Measurements from ENCODE around the gene ASCC3. TPM values are rescaled to one million over a fixed set of nuclear protein-coding genes. Genes with fewer than 3 reads are reported as not detected.

Gene ASCC3
- total and polyA plus RNA-seq, 2 of the 4 experiments (the other 2 are of a cell fraction), result 25.8 to 104 TPM

DNA sequence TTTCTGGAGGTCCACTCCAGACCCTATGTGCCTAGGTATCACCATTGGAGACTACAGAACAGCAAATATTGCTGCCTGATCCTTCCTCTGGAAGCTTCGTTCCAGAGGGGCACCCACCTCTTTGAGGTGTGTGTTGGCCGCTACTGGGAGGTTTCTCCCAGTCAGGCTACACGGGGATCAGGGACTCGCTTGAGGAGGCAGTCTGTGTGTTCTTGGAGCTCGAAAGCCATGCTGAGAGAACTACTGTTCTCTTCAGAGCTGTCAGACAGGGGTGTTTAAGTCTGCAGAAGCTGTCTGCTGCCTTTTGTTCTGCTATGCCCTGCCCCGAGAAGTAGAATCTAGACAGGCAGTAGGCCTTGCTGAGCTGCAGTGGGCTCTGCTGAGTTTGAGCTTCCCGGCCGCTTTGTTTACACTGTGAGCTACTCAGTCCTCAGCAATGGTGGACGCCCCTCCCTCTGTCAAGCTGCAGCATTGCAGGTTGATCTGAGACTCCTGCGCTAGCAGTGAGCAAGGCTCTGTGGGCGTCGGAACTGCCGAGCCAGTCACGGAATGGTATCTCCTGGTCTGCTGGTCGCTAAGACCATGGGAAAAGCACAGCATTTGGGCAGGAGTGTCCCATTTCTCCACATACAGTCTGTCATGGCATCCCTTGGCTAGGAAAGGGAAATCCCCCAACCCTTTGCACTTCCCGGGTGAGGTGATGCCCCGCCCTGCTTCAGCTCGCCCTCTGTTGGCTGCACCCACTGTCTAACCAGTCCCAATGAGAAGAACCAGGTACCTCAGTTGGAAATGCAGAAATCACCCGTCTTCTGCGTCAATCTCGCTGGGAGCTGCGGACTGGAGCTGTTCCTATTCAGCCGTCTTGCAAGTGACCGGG lies 32.5 kb upstream of the ASCC3 start:
- CTCF ChIA-PET, result no interaction called here
- Histone ChIP-seq H3K9me1 (ENCODE audit: insufficient read depth, low read length) (no peaks in the 10 kb centered on the region), H2AK5ac (ENCODE audit: low read depth, low read length) (no peak overlapping the region), H3K23ac (ENCODE audit: low read depth, low read length) (no peak overlapping the region), H2AK9ac (replicated peaks; ENCODE audit: low read depth, low read length, poor library complexity) (no peak overlapping the region), H3K14ac (replicated peaks; ENCODE audit: low read depth, low read length) (no peak overlapping the region), H4K91ac (ENCODE audit: insufficient read depth, low read depth, low read length) (no peak overlapping the region), H2BK15ac (ENCODE audit: low read depth, low read length) (no peak overlapping the region), H2AFZ (replicated peaks; ENCODE audit: low read length, poor library complexity) (peak overlapping the region; percentile 75), H2BK120ac (ENCODE audit: low read depth, low read length) (no peak overlapping the region), H4K20me1 (ENCODE audit: insufficient read depth, low read length) (no peaks in the 10 kb centered on the region), H3K27ac (ENCODE audit: insufficient read depth, low read length) (no peak overlapping the region), H2BK5ac (ENCODE audit: low read depth, low read length, poor library complexity, severe bottlenecking) (no peak overlapping the region), H3K36me3 (ENCODE audit: control insufficient read depth, insufficient read depth, low read length) (no peaks in the 10 kb centered on the region), H4K5ac (ENCODE audit: low read depth, low read length) (no peak overlapping the region), H3K9ac (ENCODE audit: low read depth, low read length) (no peak overlapping the region), H3K27me3 (ENCODE audit: control insufficient read depth, insufficient read depth, low read length) (no peaks in the 10 kb centered on the region), H3K4ac (ENCODE audit: low read depth, low read length) (no peak overlapping the region), H3K4me3 (ENCODE audit: insufficient read depth, low read depth, low read length) (no peak overlapping the region), H3K9me3 (ENCODE audit: control insufficient read depth, insufficient read depth, low read length) (no peaks in the 10 kb centered on the region), H3K79me1 (ENCODE audit: low read depth in 1 of 2, low read length in 2 of 2) (no peaks in the 10 kb centered on the region), H2BK20ac (ENCODE audit: low read depth, low read length) (no peak overlapping the region), H3K18ac (ENCODE audit: low read depth, low read length) (no peak overlapping the region), H3K4me2 (ENCODE audit: low read depth, low read length) (no peak overlapping the region), H3K56ac (ENCODE audit: extremely low read depth, insufficient read depth, low read length) (no peak overlapping the region), H4K8ac (ENCODE audit: low read depth in 2 of 2, low read length in 2 of 2) (no peak overlapping the region), H3K4me1 (ENCODE audit: control insufficient read depth, insufficient read depth, low read length) (no peaks in the 10 kb centered on the region)
- peak; percentile 35 for DNase-seq
- no TSS peak for BruUV-seq (replicated peaks)
- intact Hi-C loops (cut with micrococcal nuclease), result no loop called here
- POLR2A ChIA-PET (ENCODE audit: unreplicated experiment), result no interaction called here
- WGBS, 2 experiments (ENCODE audit: extremely low coverage in 2 of 2, insufficient read length in 1 of 2), result 60% methylated on average over 11 of the region's 24 CpGs; no CpG with 5 or more reads in 1 of the 2 experiments
- in situ Hi-C loops (cut with MboI; ENCODE audit: low sequenced_read_pairs), result no loop called here
- ATAC-seq (ENCODE audit: low read depth), result peak; percentile 74
- dilution Hi-C loops (cut with HindIII; ENCODE audit: low sequenced_read_pairs, unreplicated experiment), result no loop called here
- TF ChIP-seq MAZ (IDR thresholded peaks at IDR 0.05; ENCODE audit: borderline replicate concordance, low read depth, low read length), result no peak
- no peak for TF ChIP-seq RFX5 (IDR thresholded peaks at IDR 0.05; ENCODE audit: low read depth, low read length)
- no peak for TF ChIP-seq NFE2L2 (IDR thresholded peaks at IDR 0.05; ENCODE audit: low read depth, low read length)
- TF ChIP-seq, protein P1, sequence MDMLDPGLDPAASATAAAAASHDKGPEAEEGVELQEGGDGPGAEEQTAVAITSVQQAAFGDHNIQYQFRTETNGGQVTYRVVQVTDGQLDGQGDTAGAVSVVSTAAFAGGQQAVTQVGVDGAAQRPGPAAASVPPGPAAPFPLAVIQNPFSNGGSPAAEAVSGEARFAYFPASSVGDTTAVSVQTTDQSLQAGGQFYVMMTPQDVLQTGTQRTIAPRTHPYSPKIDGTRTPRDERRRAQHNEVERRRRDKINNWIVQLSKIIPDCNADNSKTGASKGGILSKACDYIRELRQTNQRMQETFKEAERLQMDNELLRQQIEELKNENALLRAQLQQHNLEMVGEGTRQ (IDR thresholded peaks at IDR 0.05; ENCODE audit: low read depth, low read length), result no peak
- TF ChIP-seq CEBPB (IDR thresholded peaks at IDR 0.05; ENCODE audit: low read depth, low read length), result no peak
- TF ChIP-seq RAD21 (IDR thresholded peaks at IDR 0.05; ENCODE audit: low read length), result no peak
- TF ChIP-seq, protein P2, sequence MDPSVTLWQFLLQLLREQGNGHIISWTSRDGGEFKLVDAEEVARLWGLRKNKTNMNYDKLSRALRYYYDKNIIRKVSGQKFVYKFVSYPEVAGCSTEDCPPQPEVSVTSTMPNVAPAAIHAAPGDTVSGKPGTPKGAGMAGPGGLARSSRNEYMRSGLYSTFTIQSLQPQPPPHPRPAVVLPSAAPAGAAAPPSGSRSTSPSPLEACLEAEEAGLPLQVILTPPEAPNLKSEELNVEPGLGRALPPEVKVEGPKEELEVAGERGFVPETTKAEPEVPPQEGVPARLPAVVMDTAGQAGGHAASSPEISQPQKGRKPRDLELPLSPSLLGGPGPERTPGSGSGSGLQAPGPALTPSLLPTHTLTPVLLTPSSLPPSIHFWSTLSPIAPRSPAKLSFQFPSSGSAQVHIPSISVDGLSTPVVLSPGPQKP (IDR thresholded peaks at IDR 0.05; ENCODE audit: borderline replicate concordance, low read depth, low read length), result no peak
- TF ChIP-seq RCOR1 (IDR thresholded peaks at IDR 0.05; ENCODE audit: insufficient replicate concordance, low read length), result no peak
- TF ChIP-seq BHLHE40 (IDR thresholded peaks at IDR 0.05; ENCODE audit: low read depth, low read length), result no peak
- TF ChIP-seq FOS (IDR thresholded peaks at IDR 0.05; ENCODE audit: low read depth, low read length), result no peak
- no peak for TF ChIP-seq MAFK (IDR thresholded peaks at IDR 0.05; ENCODE audit: low read depth, low read length)
- no peak for TF ChIP-seq CHD1 (IDR thresholded peaks at IDR 0.05; ENCODE audit: low read depth, low read length)
- no peak for TF ChIP-seq MXI1 (IDR thresholded peaks at IDR 0.05; ENCODE audit: borderline replicate concordance, low read depth, low read length)
- TF ChIP-seq, protein P3, sequence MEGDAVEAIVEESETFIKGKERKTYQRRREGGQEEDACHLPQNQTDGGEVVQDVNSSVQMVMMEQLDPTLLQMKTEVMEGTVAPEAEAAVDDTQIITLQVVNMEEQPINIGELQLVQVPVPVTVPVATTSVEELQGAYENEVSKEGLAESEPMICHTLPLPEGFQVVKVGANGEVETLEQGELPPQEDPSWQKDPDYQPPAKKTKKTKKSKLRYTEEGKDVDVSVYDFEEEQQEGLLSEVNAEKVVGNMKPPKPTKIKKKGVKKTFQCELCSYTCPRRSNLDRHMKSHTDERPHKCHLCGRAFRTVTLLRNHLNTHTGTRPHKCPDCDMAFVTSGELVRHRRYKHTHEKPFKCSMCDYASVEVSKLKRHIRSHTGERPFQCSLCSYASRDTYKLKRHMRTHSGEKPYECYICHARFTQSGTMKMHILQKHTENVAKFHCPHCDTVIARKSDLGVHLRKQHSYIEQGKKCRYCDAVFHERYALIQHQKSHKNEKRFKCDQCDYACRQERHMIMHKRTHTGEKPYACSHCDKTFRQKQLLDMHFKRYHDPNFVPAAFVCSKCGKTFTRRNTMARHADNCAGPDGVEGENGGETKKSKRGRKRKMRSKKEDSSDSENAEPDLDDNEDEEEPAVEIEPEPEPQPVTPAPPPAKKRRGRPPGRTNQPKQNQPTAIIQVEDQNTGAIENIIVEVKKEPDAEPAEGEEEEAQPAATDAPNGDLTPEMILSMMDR (conservative IDR thresholded peaks at IDR 0.05; ENCODE audit: low read depth, low read length), result no peak
- TF ChIP-seq SMC3 (IDR thresholded peaks at IDR 0.05; ENCODE audit: low read depth, low read length), result no peak
